ENCODE measurements around the gene SERPINB6. TPM values are rescaled to one million over a fixed set of nuclear protein-coding genes. Genes with fewer than 3 reads are reported as not detected.
"Not testable (repeated sequence)": the region's sequence is repeated elsewhere in the genome, so short reads cannot be mapped to it uniquely, and the experiment has no call there.

Gene SERPINB6
- total RNA-seq, 6 experiments from 2014 or later = 27.0 to 48.5 (median 38.7) TPM

DNA sequence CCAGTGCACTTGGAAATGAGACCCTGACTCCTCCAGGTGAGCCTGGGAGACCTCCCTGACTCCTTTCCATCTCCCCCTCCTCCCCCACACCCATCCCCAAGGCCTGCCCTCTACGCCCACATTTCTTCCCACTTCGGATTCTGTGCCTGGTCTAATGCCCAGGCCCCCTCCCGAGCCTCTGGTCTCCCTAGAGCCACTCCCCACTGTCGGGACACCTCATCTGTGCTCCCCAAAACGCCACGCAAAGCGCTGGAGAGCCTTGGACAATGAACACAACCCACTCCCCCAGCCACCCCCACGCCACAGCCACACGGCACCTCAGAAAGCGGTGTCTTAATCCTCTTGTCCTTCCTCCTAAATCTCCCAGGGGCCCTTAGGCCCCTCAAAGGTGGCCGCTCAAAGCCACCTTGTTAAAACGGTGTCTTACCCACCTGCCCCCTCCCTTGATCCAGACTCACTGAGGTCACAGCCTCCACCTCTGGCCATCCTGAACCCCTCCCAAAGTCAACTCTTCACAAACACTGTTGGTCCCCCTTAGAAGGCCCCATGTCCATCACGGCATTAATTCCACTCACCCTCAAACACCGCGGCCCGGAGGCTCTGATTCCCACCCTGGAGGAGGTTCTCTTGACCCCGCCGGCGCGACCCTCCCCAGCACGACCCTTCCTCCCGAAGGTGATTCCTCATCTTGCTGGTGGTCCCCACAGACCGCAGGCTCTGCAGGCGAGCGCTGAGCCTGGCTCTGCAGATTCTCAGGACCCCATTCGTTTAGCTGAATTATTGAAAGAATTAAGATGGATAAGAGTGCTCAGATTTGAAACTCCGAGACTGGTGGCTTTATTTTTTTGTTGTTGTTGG lies 69.5 kb downstream of the SERPINB6 start:
- Histone ChIP-seq H3K4me3 (peak overlapping the region; percentile 75 to 85 (median 84)), H3K36me3 (peaks cover 0 to 32% (median 0%) of the 10 kb centered on the region in 4 donors), H3K27ac (peak overlapping the region; percentile 82 to 93 (median 92))
- DNase-seq; H3K27me3 ChIP-seq; ATAC-seq; intact Hi-C loops (cut with DNase I); H3K9me3 ChIP-seq; H3K4me1 ChIP-seq: not testable (repeated sequence)
- WGBS (ENCODE audit: insufficient coverage, low coverage, low lambda C conversion rate, missing lambda C conversion rate) = 39% methylated on average over 22 of the region's 27 CpGs

DNA sequence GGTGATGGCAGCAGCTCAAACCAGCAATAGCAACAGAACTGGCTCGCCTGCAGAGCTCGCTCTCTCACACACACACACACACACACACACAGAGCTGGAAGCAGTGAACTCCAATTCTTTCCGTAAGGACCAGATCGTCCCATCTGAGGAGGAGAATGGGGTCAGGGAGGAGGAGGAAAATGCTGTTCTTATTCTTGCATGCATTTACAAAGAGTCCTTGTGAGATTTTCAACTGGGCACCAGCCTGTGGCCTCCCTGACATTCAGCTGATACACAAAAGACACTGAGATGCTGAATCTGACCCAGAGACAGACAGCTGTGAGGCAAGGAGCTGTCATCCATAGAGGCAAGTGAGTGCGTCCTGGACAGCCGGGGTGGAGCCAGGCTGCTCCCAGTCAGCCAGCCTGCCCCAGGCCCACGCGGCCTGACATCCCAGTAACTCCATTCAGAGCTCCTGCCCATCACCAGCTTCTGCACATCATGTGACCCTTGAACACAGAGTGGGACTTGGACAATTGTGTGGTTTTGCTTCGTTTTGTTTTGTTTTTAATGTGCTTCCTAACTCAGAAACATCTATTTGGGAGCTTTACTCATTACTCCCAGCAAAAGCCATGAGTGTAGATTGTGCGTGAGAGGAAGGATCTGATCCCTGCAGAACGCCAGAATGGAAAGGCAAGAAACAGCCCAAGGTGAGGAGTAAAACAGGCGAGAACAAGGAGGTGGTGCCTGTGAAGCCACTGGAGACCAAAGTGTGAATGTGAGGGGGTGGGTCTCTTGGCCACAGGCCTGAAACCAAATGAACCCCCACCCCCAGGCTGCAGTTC lies 70.3 kb downstream of the SERPINB6 start:
- Histone ChIP-seq H3K9me3 (no peaks in the 10 kb centered on the region), H3K36me3 (peaks cover 0 to 40% (median 0%) of the 10 kb centered on the region in 4 donors), H3K4me1 (peaks cover 0 to 5% (median 2%) of the 10 kb centered on the region in 4 donors), H3K4me3 (peak overlapping the region in 1 of 3 donors; percentile 5), H3K27me3 (no peaks in the 10 kb centered on the region), H3K27ac (no peak overlapping the region)
- intact Hi-C loops (cut with DNase I) = no loop called here
- TF ChIP-seq, protein P1, sequence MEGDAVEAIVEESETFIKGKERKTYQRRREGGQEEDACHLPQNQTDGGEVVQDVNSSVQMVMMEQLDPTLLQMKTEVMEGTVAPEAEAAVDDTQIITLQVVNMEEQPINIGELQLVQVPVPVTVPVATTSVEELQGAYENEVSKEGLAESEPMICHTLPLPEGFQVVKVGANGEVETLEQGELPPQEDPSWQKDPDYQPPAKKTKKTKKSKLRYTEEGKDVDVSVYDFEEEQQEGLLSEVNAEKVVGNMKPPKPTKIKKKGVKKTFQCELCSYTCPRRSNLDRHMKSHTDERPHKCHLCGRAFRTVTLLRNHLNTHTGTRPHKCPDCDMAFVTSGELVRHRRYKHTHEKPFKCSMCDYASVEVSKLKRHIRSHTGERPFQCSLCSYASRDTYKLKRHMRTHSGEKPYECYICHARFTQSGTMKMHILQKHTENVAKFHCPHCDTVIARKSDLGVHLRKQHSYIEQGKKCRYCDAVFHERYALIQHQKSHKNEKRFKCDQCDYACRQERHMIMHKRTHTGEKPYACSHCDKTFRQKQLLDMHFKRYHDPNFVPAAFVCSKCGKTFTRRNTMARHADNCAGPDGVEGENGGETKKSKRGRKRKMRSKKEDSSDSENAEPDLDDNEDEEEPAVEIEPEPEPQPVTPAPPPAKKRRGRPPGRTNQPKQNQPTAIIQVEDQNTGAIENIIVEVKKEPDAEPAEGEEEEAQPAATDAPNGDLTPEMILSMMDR (IDR thresholded peaks at IDR 0.05) = no peak
- no peak for TF ChIP-seq POLR2A (IDR thresholded peaks at IDR 0.05)
- no peak for DNase-seq
- 63% methylated on average over 8 of the region's 12 CpGs for WGBS (ENCODE audit: insufficient coverage, low coverage, low lambda C conversion rate, missing lambda C conversion rate)
- no peak for ATAC-seq

DNA sequence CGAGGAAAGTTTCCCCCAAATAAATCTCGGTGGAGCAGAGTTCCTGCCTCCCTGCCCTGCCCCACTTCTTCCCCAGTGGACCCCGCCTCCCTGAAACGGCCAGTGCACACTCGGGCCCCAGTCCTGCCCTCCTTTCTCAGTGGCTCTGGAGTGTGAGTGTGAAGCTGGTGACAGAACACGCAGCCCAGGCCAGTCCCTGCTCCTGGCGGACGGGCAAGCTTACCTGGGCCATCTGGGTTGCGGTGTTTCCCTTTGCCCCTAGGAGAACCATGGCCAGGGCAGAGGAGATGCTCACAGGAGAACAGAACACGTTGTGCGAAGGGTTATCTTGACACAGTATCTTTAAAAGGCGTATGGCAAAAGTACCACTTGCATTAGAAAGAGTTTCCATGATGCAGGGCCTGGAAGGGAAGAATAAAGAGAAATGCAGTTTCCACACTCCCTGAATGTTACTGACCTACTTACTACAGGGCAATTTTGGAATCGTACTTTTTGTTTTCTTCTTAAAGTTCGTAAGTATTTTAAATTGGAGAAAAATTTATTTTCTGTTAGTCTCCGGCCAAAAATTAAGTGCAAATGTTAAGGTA lies 71.1 kb downstream of the SERPINB6 start:
- Histone ChIP-seq H3K4me3 (no peak overlapping the region), H3K9me3 (no peaks in the 10 kb centered on the region), H3K36me3 (peaks cover 0 to 47% (median 2%) of the 10 kb centered on the region in 4 donors), H3K4me1 (peaks cover 0 to 5% (median 2%) of the 10 kb centered on the region in 4 donors), H3K27me3 (no peaks in the 10 kb centered on the region), H3K27ac (no peak overlapping the region)
- 48% methylated on average over 10 of the region's 15 CpGs for WGBS (ENCODE audit: insufficient coverage, low coverage, low lambda C conversion rate, missing lambda C conversion rate)
- intact Hi-C loops (cut with DNase I) = no loop called here
- no peak for ATAC-seq
- TF ChIP-seq POLR2A (IDR thresholded peaks at IDR 0.05) = no peak
- DNase-seq = no peak

DNA sequence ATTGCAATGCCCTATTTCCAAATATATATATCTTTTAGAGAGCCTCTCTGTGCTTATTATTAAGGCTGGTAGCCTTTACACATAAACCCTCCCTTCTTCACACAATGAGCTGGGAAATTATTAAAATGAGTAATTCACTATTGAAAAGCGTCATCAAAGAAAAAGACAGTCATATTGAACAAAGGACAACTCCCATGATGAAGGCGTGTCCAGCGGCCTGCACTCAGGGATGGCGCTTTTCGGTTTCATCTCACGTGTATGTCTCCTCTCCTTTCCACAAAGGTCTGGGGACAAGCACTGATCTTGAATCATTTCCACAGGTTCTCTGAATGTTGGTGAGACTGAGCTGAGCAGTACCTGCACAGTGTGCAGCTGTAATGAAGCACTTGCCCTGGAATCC lies 71.8 kb downstream of the SERPINB6 start:
- TF ChIP-seq POLR2A (IDR thresholded peaks at IDR 0.05) = no peak
- TF ChIP-seq, protein P1 (IDR thresholded peaks at IDR 0.05) = no peak
- DNase-seq (no peak), ATAC-seq (no peak)
- Histone ChIP-seq H3K36me3 (peaks cover 0 to 54% (median 2%) of the 10 kb centered on the region in 4 donors), H3K9me3 (no peaks in the 10 kb centered on the region), H3K4me3 (no peak overlapping the region), H3K4me1 (peaks cover 0 to 5% (median 2%) of the 10 kb centered on the region in 4 donors), H3K27ac (no peak overlapping the region), H3K27me3 (no peaks in the 10 kb centered on the region)
- WGBS (ENCODE audit: insufficient coverage, low coverage, low lambda C conversion rate, missing lambda C conversion rate) = 90% methylated on average over 6 of the region's 6 CpGs
- intact Hi-C loops (cut with DNase I) = no loop called here

Other genes starting within 250 kb of the SERPINB6 start
- under 1 TPM in 5 of 6 experiments, not detected in 1; 0.22 to 0.46 (median 0.27) TPM for gene MYLK4, start 220.6 kb downstream of the SERPINB6 start, total RNA-seq
- 10 to 100 TPM; 15.8 to 36.8 (median 20.7) TPM for gene WRNIP1, start 206.2 kb downstream of the SERPINB6 start, total RNA-seq
- 10 to 100 TPM in 5 of 6 experiments, 1 to 10 TPM in 1; 7.2 to 44.6 (median 25.2) TPM for gene SERPINB1, start 129.7 kb downstream of the SERPINB6 start, total RNA-seq
- 10 to 100 TPM in 1 of 6 experiments, 1 to 10 TPM in 5; 1.8 to 19.0 (median 4.6) TPM for gene SERPINB9, start 68.3 kb downstream of the SERPINB6 start, total RNA-seq
- 10 to 100 TPM; 44.5 to 74.2 (median 67.3) TPM for gene NQO2, start 28.3 kb upstream of the SERPINB6 start, total RNA-seq
- gene RIPK1, start 96.9 kb upstream of the SERPINB6 start, total RNA-seq = 10 to 100 TPM; 13.9 to 17.6 (median 16.6) TPM
- gene BPHL, start 147.1 kb upstream of the SERPINB6 start, total RNA-seq = 100 to 1,000 TPM in 2 of 6 experiments, 10 to 100 TPM in 4; 30.4 to 142 (median 68.6) TPM
- gene TUBB2A, start 186.0 kb upstream of the SERPINB6 start, total RNA-seq = 100 to 1,000 TPM in 2 of 6 experiments, 10 to 100 TPM in 4; 32.8 to 136 (median 83.8) TPM

Measured in right lobe of liver (tissue), 6 donors.